Measurements from ENCODE around the gene NIPAL1.
"Not testable (repeated sequence)": the region's sequence is repeated elsewhere in the genome, so short reads cannot be mapped to it uniquely, and the experiment has no call there.

NIPAL1 gene

GRCh38 chr4:48016141-48017107, at the start of gene NIPAL1, which contains the start of gene CNGA1:
TSS of gene NIPAL1 (plus strand) at chr4:48016772. CDS start at chr4:48016840, 68 bp downstream.
TSS of gene CNGA1 (minus strand) at chr4:48016681. CDS start at chr4:47952689, 63,992 bp downstream.
- DNase-seq (ENCODE audit: low spot score): peak; percentile 99

- no peak for DNase-seq (ENCODE audit: low spot score)
These were observed 47.7 kb upstream of the NIPAL1 start for GRCh38 chr4:47968847-47969246.

DNA sequence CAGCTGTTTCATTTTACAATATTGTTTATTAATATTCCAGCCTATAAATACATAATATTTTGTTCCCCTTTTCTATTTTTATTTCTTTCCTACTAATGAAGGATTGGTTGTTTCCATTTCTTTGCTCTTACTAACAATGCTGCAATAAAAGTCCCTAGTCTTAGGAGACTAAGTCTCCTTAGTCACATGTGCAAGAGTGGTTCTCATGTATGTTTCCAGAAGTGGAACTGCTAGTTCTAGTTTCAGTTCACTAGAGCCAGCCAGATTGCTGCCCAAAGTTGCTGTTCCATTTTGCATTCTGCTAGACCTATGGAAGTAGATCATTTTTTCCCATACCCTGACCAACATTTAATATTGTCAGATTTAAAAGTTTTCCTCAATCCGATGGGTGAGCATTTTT, 44.4 kb upstream of the NIPAL1 start:
- no peak for DNase-seq (ENCODE audit: low spot score)

- DNase-seq (ENCODE audit: low spot score): no peak
These were observed 43.9 kb upstream of the NIPAL1 start for GRCh38 chr4:47972721-47973120.

DNA sequence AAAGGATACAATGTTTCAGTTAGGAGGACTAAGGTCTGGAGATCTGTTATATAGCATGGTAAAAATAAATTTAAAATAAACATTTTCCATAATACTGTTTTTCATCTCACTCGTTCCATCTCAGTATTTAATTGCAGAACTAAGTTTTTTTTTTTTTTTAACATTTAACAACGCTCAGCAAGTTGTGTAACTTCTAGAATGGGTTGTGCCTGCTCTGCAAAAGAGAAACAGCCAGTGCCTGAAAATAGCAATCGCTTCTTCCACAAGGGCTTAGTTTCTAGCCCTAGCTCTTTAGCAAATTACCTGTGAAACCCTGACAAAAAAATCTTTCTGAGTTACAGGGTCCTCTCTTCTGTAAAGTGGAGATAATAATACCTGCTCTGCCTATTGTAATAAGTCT, 42.0 kb upstream of the NIPAL1 start:
- no peak for DNase-seq (ENCODE audit: low spot score)

GRCh38 chr4:47990145-47990544, 26.4 kb upstream of the NIPAL1 start:
- no peak for DNase-seq (ENCODE audit: low spot score)

DNA sequence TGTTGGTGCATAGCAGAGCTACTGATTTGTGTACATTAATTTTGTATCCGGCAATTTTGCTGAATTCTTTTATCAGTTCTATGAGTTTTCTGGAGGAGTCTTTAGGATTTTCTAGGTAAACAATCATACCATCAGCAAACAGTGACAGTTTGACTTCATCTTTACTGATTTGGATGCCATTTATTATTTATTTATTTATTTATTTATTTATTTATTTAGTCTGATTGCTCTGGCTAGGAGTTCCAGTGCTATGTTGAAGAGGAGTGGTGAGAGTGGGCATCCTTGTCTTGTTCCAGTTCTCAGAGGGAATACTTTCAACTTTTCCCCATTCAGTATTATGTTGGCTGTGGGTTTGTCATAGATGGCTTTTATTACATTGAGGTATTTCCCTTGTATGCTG, 24.1 kb upstream of the NIPAL1 start:
- DNase-seq (ENCODE audit: low spot score): not testable (repeated sequence)

GRCh38 chr4:47996021-47996420, 20.6 kb upstream of the NIPAL1 start:
- no peak for DNase-seq (ENCODE audit: low spot score)

DNA sequence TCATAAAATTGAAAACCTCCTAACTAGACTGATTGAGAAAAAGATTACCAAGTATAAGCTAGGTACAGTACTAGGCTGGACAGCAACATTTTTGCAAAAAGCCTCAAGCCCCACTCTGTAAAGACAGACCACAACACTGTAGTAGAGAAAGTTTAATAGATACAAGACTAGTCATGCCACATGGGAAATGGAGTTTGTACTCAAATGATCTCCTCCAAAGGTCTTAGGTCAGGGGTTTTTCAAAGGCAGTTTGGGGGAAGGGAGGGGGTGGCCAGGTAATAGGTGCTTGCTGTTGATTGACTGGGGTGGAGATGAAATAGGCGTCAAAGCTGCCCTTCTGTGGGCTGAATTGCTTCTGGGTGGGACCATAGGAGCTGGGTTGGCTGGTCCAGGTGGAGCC, 14.3 kb upstream of the NIPAL1 start:
- DNase-seq (ENCODE audit: low spot score): no peak

- DNase-seq (ENCODE audit: low spot score): not testable (repeated sequence)
These were observed 13.0 kb upstream of the NIPAL1 start for GRCh38 chr4:48003568-48003967.

DNA sequence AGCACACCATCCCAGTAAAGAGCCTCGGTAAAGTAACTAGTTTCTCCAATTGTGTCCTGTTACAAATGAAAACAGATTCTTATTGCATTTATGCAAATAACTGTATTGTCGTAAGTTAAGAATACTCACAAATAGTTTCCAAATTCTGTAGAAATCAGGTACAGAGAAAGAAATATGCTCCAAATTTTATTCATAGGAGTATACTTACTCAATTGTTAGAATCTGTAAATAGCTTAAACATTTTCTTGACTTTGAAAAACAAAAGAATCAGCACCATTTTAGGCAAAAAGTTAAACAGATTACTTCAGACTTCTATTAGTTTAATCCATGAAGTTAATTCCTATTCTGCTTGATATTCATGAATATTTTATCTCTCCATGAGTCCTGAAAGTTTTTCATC, 10.8 kb upstream of the NIPAL1 start:
- DNase-seq (ENCODE audit: low spot score): no peak

DNA sequence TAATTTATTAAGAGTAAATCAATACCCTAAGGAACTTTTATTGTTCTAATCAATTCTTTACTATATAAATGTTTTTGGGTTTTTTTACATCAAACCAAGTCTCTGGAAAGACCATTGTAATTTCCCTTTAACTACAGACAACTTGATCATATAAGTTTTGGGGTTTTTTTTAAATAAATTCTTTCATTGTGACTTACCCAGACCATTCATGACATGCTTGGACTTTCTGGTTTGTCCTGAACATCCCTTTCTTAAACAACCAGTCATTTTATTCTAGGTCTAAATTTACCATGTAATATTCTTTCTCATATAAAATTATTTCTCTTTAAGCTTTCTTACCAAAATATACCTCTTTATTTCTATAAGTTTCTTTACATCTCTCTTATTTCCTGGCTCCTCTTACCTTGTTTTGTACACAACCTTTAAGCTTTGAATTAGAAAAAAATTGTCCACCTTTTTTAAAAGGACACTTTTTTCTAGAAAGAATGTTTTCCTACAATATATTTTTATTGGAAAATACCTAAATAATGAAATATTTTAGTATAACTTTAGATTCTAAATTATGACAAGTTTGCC, 8.5 kb upstream of the NIPAL1 start:
- DNase-seq (ENCODE audit: low spot score): no peak

DNA sequence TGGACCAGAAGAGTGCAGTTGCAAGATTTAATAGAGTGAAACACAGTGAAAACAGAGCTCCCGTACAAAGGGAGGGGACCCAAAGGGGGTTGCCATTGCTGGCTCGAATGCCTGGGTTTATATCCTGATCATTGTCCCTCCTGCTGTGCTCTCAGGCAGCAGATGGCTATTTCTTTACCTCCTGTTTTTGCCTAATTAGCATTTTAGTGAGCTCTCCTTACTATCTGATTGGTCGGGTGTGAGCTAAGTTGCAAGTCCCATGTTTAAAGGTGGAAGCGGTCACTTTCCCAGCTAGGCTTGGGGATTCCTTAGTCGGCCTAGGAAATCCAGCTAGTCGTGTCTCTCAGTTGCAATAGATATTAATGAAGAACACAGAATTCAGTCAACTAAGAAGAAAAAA, 5.7 kb upstream of the NIPAL1 start:
- DNase-seq (ENCODE audit: low spot score): not testable (repeated sequence)

- no peak for DNase-seq (ENCODE audit: low spot score)
These were observed 4.8 kb upstream of the NIPAL1 start for GRCh38 chr4:48011722-48012121.

- no peak for DNase-seq (ENCODE audit: low spot score)
These were observed 3.7 kb upstream of the NIPAL1 start for GRCh38 chr4:48012824-48013223.

GRCh38 chr4:48015216-48015615, 1.4 kb upstream of the NIPAL1 start:
- DNase-seq (ENCODE audit: low spot score): no peak

DNA sequence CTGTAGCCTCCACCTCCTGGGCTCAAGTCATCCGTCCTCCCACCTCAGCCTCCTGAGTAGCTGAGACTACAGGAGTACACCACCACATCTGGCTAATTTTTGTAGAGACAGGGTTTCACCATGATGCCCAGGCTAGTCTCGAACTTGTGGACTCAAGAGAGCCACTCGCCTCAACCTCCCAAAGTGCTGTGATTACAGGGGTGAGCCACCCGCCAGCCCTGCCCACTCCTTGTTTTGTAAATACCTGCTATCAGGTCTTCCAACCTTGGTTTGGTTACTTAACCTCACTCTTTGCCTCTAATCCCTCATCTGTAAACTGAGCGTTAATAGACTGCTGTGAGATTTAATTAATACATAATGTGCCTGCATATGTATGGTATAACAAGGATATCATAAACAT, 894 bp upstream of the NIPAL1 start:
- DNase-seq (ENCODE audit: low spot score): no peak

GRCh38 chr4:48017108-48017571, 568 bp downstream of the NIPAL1 start:
- DNase-seq (ENCODE audit: low spot score): peak; percentile 64

DNA sequence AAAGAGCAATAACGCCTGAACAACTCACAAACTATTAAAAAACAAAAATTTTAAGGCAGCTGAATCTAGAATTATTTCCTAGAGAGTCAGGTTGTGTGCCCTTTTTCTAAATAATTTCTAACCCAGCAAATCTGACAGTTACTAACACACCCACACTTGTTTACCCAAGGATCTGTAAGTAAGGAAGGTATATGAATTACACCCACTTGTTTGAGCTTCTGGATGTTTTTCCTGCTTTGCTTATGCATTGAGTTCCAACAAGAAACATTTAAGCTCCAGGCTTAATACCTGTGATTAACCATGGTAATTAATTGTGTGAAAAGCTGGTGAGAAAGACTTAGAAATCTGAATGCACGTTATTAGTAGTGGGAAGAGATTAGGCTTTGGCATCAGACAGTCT, 1.5 kb downstream of the NIPAL1 start:
- DNase-seq (ENCODE audit: low spot score): no peak

GRCh38 chr4:48021100-48021499, 4.5 kb downstream of the NIPAL1 start:
- no peak for DNase-seq (ENCODE audit: low spot score)

GRCh38 chr4:48022192-48022799, 5.7 kb downstream of the NIPAL1 start:
- DNase-seq (ENCODE audit: low spot score): no peak

- no peak for DNase-seq (ENCODE audit: low spot score)
These were observed 8.0 kb downstream of the NIPAL1 start for GRCh38 chr4:48024522-48024921.

DNA sequence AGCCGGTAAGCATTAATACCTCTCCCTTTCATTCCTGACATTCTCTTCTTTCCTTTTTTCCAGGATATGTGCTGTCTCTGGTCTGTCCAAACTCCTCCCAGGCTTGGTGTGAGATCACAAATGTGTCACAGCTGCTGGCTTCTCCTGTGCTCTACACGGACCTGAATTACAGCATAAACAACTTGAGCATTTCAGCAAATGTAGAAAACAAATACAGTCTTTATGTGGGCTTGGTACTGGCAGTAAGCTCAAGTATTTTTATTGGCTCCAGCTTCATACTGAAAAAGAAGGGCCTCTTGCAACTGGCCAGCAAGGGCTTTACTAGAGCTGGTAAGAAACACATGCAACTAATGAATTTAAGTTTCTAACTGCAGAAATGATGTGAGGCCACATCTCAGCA, 8.4 kb downstream of the NIPAL1 start:
- no peak for DNase-seq (ENCODE audit: low spot score)
